WTC11 (cell line): Measurements from ENCODE around the gene THSD4. TPM values are rescaled to one million over a fixed set of nuclear protein-coding genes. Genes with fewer than 3 reads are reported as not detected.

Experiments used
- ATAC-seq: fragments of 200-7000 bp; cut with Tn5 transposase; 2 replicates; pipeline ENCODE4 v1.10.0; 2021; ENCODE audit warnings: mild to moderate bottlenecking, moderate library complexity
- CTCF ChIA-PET: fragments of 300-600 bp; sonication (Branson Sonifier 250); formaldehyde crosslinking; loops from one replicate; lab custom pipeline; 2021; ENCODE audit warnings: antibody characterized with exemption; lab: Charles Lee
- POLR2A ChIA-PET: fragments of 350-600 bp; sonication (Branson Sonifier 250); formaldehyde crosslinking; loops from one replicate; lab custom pipeline; 2021; ENCODE audit warnings: antibody characterized with exemption; lab: Charles Lee
- DNase-seq: peaks from one replicate; pipeline ENCODE4 v3.0.0; 2021; ENCODE audit warnings: low spot score
- H3K27ac Mint-ChIP-seq: 2 replicates; pipeline ENCODE4 v1.8.0; 2021; ENCODE audit warnings: mixed read lengths
- H3K27me3 Mint-ChIP-seq: 2 replicates; pipeline ENCODE4 v1.8.0; 2021; ENCODE audit warnings: low read depth, mild to moderate bottlenecking, moderate library complexity, mixed read lengths
- H3K36me3 Mint-ChIP-seq: 2 replicates; pipeline ENCODE4 v1.8.0; 2021; ENCODE audit warnings: mixed read lengths
- H3K4me1 Mint-ChIP-seq: 2 replicates; pipeline ENCODE4 v1.8.0; 2022; ENCODE audit warnings: mixed read lengths
- H3K4me3 Mint-ChIP-seq: 2 replicates; pipeline ENCODE4 v1.8.0; 2021; ENCODE audit warnings: mild to moderate bottlenecking, moderate library complexity, mixed read lengths
- H3K9me3 Mint-ChIP-seq: 2 replicates; pipeline ENCODE4 v1.8.0; 2021; ENCODE audit warnings: mixed read lengths
- ATF1 ChIP-seq: sonication (generic); formaldehyde crosslinking; IDR thresholded peaks from 2 replicates; pipeline ENCODE4 v1.8.1; 2023; ENCODE audit warnings: mild to moderate bottlenecking, moderate library complexity, missing genetic modification reagents
- E2F5 ChIP-seq: sonication (generic); formaldehyde crosslinking; IDR thresholded peaks from 2 replicates; pipeline ENCODE4 v1.8.1; 2022; ENCODE audit warnings: mild to moderate bottlenecking, moderate library complexity, missing genetic modification reagents
- FOXJ3 ChIP-seq: sonication (generic); formaldehyde crosslinking; IDR thresholded peaks from 2 replicates; pipeline ENCODE4 v1.9.0; 2021; ENCODE audit warnings: missing genetic modification reagents, mild to moderate bottlenecking, borderline replicate concordance
- GRHL2 ChIP-seq: fragments of 250-450 bp; sonication (Bioruptor Pico); IDR thresholded peaks from 2 replicates; pipeline ENCODE4 v1.8.0; 2022; ENCODE audit warnings: mild to moderate bottlenecking, moderate library complexity; ENCODE audit not compliant: insufficient replicate concordance, severe bottlenecking
- GTF2I ChIP-seq: fragments of 250-450 bp; sonication (Bioruptor Pico); conservative IDR thresholded peaks from 2 replicates; pipeline ENCODE4 v1.4.0; 2021; ENCODE audit warnings: mild to moderate bottlenecking
- HMGXB4 ChIP-seq: sonication (generic); formaldehyde crosslinking; IDR thresholded peaks from 2 replicates; pipeline ENCODE4 v1.8.1; 2023; ENCODE audit warnings: mild to moderate bottlenecking, moderate library complexity, missing genetic modification reagents
- IRF2 ChIP-seq: sonication (generic); formaldehyde crosslinking; IDR thresholded peaks from 2 replicates; pipeline ENCODE4 v1.8.0; 2022; ENCODE audit warnings: low read depth, missing genetic modification reagents, borderline replicate concordance
- KAT7 ChIP-seq: sonication (generic); formaldehyde crosslinking; IDR thresholded peaks from 2 replicates; pipeline ENCODE4 v1.8.1; 2023; ENCODE audit warnings: missing genetic modification reagents, mild to moderate bottlenecking, borderline replicate concordance
- MXD4 ChIP-seq: fragments of 250-450 bp; sonication (Bioruptor Pico); IDR thresholded peaks from 2 replicates; pipeline ENCODE4 v1.8.0; 2021; ENCODE audit warnings: mild to moderate bottlenecking, moderate library complexity, borderline replicate concordance
- MYBL2 ChIP-seq: sonication (generic); formaldehyde crosslinking; IDR thresholded peaks from 2 replicates; pipeline ENCODE4 v1.8.1; 2023; ENCODE audit warnings: mild to moderate bottlenecking, moderate library complexity, missing genetic modification reagents
- NFATC4 ChIP-seq: fragments of 250-450 bp; sonication (Bioruptor Pico); IDR thresholded peaks from 2 replicates; pipeline ENCODE4 v1.9.0; 2021; ENCODE audit warnings: mild to moderate bottlenecking
- NR2C2 ChIP-seq: sonication (generic); formaldehyde crosslinking; IDR thresholded peaks from 2 replicates; pipeline ENCODE4 v1.8.0; 2022; ENCODE audit warnings: mild to moderate bottlenecking, missing genetic modification reagents
- RELA ChIP-seq: sonication (generic); formaldehyde crosslinking; IDR thresholded peaks from 2 replicates; pipeline ENCODE4 v1.8.1; 2022; ENCODE audit warnings: missing genetic modification reagents, mild to moderate bottlenecking, borderline replicate concordance
- SP1 ChIP-seq: sonication (generic); formaldehyde crosslinking; conservative IDR thresholded peaks from 2 replicates; pipeline ENCODE4 v1.8.1; 2022; ENCODE audit warnings: missing genetic modification reagents
- TCF7 ChIP-seq: sonication (generic); formaldehyde crosslinking; IDR thresholded peaks from 2 replicates; pipeline ENCODE4 v1.8.0; 2022; ENCODE audit warnings: mild to moderate bottlenecking, low read depth, missing genetic modification reagents, moderate library complexity
- TP53 ChIP-seq: sonication (generic); formaldehyde crosslinking; IDR thresholded peaks from 2 replicates; pipeline ENCODE4 v1.8.1; 2023; ENCODE audit warnings: mild to moderate bottlenecking, missing genetic modification reagents
- ZBTB21 ChIP-seq: sonication (generic); formaldehyde crosslinking; IDR thresholded peaks from 2 replicates; pipeline ENCODE4 v1.8.1; 2023; ENCODE audit warnings: mild to moderate bottlenecking, missing genetic modification reagents, borderline replicate concordance
- ZBTB43 ChIP-seq: sonication (generic); formaldehyde crosslinking; IDR thresholded peaks from 2 replicates; pipeline ENCODE4 v1.8.1; 2023; ENCODE audit warnings: mild to moderate bottlenecking, missing genetic modification reagents
- ZMAT4 ChIP-seq: fragments of 250-450 bp; sonication (Bioruptor Pico); IDR thresholded peaks from 2 replicates; pipeline ENCODE4 v1.9.0; 2021; ENCODE audit warnings: mild to moderate bottlenecking
- ZNF121 ChIP-seq: sonication (generic); formaldehyde crosslinking; IDR thresholded peaks from 2 replicates; pipeline ENCODE4 v1.8.0; 2023; ENCODE audit warnings: missing genetic modification reagents
- ZNF317 ChIP-seq: sonication (generic); formaldehyde crosslinking; IDR thresholded peaks from 2 replicates; pipeline ENCODE4 v1.8.1; 2023; ENCODE audit warnings: low read depth, mild to moderate bottlenecking, moderate library complexity, missing genetic modification reagents, borderline replicate concordance
- ZNF416 ChIP-seq: fragments of 250-450 bp; sonication (Bioruptor Pico); IDR thresholded peaks from 2 replicates; pipeline ENCODE4 v1.9.0; 2021; ENCODE audit warnings: mild to moderate bottlenecking, inconsistent platforms
- total RNA-seq: library from RNA; stranded (reverse); gene quantifications from 3 replicates; pipeline ENCODE4 v1.2.3, GENCODE V29; 2021

Gene THSD4
- total RNA-seq, 1 experiment from 2014 or later, result 7.8 TPM

GRCh38 chr15:71334434-71334833 lies 219.2 kb downstream of the THSD4 start:
- no peaks in the 10 kb centered on the region for H3K36me3 Mint-ChIP-seq
- POLR2A ChIA-PET, result no interaction called here
- CTCF ChIA-PET, result interaction anchor here (0.6 to 0.8 kb wide), 2 partner anchors 106 to 152 kb away, joined by 3 to 4 read pairs; no protein-coding TSS in a partner anchor
- no peak for DNase-seq
- H3K4me3 Mint-ChIP-seq, result no peak overlapping the region
- H3K27me3 Mint-ChIP-seq, result no peaks in the 10 kb centered on the region
- no peak overlapping the region for H3K27ac Mint-ChIP-seq
- ATAC-seq, result no peak
- H3K4me1 Mint-ChIP-seq, result peaks cover 57% of the 10 kb centered on the region
- H3K9me3 Mint-ChIP-seq, result no peaks in the 10 kb centered on the region
- no peak for TF ChIP-seq TP53 (CRISPR knock-in tag)
- TF ChIP-seq MXD4, result no peak
- TF ChIP-seq NFATC4, result no peak
- TF ChIP-seq ZNF317 (CRISPR knock-in tag), result 0 out of 2 replicates have a peak, but pooled peaks have one; percentile 16
- TF ChIP-seq, all 79 proteins: peak for 1

GRCh38 chr15:71334873-71335272 lies 219.6 kb downstream of the THSD4 start:
- no peak overlapping the region for H3K4me3 Mint-ChIP-seq
- DNase-seq (no peak), ATAC-seq (no peak)
- ChIA-PET POLR2A (no interaction called here), CTCF (interaction anchor here (0.8 kb wide), 1 partner anchor 106 kb away, joined by 3 read pairs; no protein-coding TSS in a partner anchor)
- TF ChIP-seq HMGXB4 (CRISPR knock-in tag), result no peak
- no peak for TF ChIP-seq ATF1 (CRISPR knock-in tag)
- TF ChIP-seq ZBTB43 (CRISPR knock-in tag), result no peak
- no peak for TF ChIP-seq IRF2 (CRISPR knock-in tag)
- TF ChIP-seq GTF2I, result no peak
- no peak for TF ChIP-seq FOXJ3 (CRISPR knock-in tag)
- TF ChIP-seq KAT7 (CRISPR knock-in tag), result no peak
- TF ChIP-seq GRHL2 (CRISPR knock-in tag), result no peak
- TF ChIP-seq E2F5 (CRISPR knock-in tag), result no peak
- no peak for TF ChIP-seq MXD4
- no peak for TF ChIP-seq ZMAT4 (CRISPR knock-in tag)
- TF ChIP-seq TCF7 (CRISPR knock-in tag), result no peak
- no peak for TF ChIP-seq TP53 (CRISPR knock-in tag)
- H3K27ac Mint-ChIP-seq, result no peak overlapping the region
- H3K9me3 Mint-ChIP-seq, result no peaks in the 10 kb centered on the region
- H3K4me1 Mint-ChIP-seq, result peaks cover 57% of the 10 kb centered on the region
- H3K27me3 Mint-ChIP-seq, result no peaks in the 10 kb centered on the region
- H3K36me3 Mint-ChIP-seq, result no peaks in the 10 kb centered on the region

- no peak overlapping the region for H3K4me3 Mint-ChIP-seq
- CTCF ChIA-PET, result no interaction called here
- ATAC-seq, result no peak
These were observed 220.3 kb downstream of the THSD4 start for GRCh38 chr15:71335591-71335990.

More at GRCh38 chr15:71335591-71335990, 220.3 kb downstream of the THSD4 start:
- Mint-ChIP-seq H3K9me3 (no peaks in the 10 kb centered on the region), H3K27me3 (no peaks in the 10 kb centered on the region), H3K27ac (no peak overlapping the region; the same call in 1 of the 2 replicates), H3K36me3 (no peaks in the 10 kb centered on the region), H3K4me1 (peaks cover 51% of the 10 kb centered on the region)
- POLR2A ChIA-PET, result no interaction called here
- TF ChIP-seq NR2C2 (no peak), ZNF416 (CRISPR knock-in tag) (no peak), ZBTB21 (CRISPR knock-in tag) (no peak), ZNF121 (CRISPR knock-in tag) (no peak), MYBL2 (no peak), RELA (CRISPR knock-in tag) (no peak), SP1 (CRISPR knock-in tag) (no peak), MXD4 (no peak), ZMAT4 (CRISPR knock-in tag) (no peak)
- DNase-seq, result no peak
